B cell (primary cell): ENCODE data around the gene TCHH.

Experiments used
- CTCF ChIP-seq: fragments of 200-600 bp; IDR thresholded peaks from one replicate; pipeline ENCODE4 v1.8.0; 2022; ENCODE audit warnings: antibody characterized with exemption, mild to moderate bottlenecking
- EZH2 ChIP-seq: IDR thresholded peaks from 2 replicates; pipeline ENCODE4 v1.6.1; 2012; ENCODE audit warnings: borderline replicate concordance, low read depth, mild to moderate bottlenecking, moderate library complexity, low read length; ENCODE audit not compliant: insufficient read depth, poor library complexity, severe bottlenecking

DNA sequence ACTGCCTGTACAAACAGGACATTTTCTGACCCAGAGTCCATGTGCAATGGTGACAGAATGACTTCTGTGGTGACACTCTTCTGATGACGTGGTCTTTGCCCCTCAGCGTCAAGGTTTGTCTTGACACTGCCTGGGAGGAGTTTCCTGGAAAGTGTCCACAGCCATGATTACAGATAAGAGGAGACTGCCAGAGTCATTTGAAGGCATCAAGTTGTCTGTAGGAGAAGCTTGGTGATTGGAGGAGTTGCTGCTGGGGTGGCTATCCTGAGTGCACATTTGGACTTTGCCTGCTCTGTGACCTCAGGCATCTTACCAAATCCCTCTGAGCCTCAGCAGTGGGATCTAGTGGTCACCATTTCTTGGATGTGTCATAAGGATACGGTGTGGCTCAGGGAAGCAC, 44.1 kb downstream of the TCHH start:
- no peak for TF ChIP-seq CTCF
- TF ChIP-seq EZH2: no peak
